H9 (cell line): ENCODE results near the gene ALDH5A1. TPM values are rescaled to one million over a fixed set of nuclear protein-coding genes. Genes with fewer than 3 reads are reported as not detected.

ENCODE experiments used
- DNase-seq: peaks from one replicate; pipeline ENCODE4 v3.0.0-alpha.2; 2017
- H2AFZ ChIP-seq: one replicate; pipeline ENCODE4 v1.6.1; 2013; ENCODE audit warnings: mild to moderate bottlenecking, low read length, control low read depth, moderate library complexity
- H2AK5ac ChIP-seq: 2 replicates; pipeline ENCODE4 v1.6.1; 2013; ENCODE audit warnings: low read length, control low read depth, mixed read lengths; ENCODE audit not compliant: insufficient read length
- H2BK120ac ChIP-seq: one replicate; pipeline ENCODE4 v1.6.1; 2013; ENCODE audit warnings: low read depth, mild to moderate bottlenecking, low read length, control low read depth, inconsistent platforms; ENCODE audit not compliant: poor library complexity, severe bottlenecking
- H2BK12ac ChIP-seq: 2 replicates; pipeline ENCODE4 v1.6.1; 2013; ENCODE audit warnings: low read length, control low read depth, mixed read lengths, low read depth; ENCODE audit not compliant: insufficient read length
- H2BK15ac ChIP-seq: 2 replicates; pipeline ENCODE4 v1.6.1; 2013; ENCODE audit warnings: low read depth, low read length, control low read depth
- H2BK20ac ChIP-seq: one replicate; pipeline ENCODE4 v1.6.1; 2013; ENCODE audit warnings: low read depth, mild to moderate bottlenecking, low read length, control low read depth, inconsistent platforms; ENCODE audit not compliant: poor library complexity, severe bottlenecking
- H2BK5ac ChIP-seq: 2 replicates; pipeline ENCODE4 v1.6.1; 2013; ENCODE audit warnings: low read length, control low read depth, mixed read lengths; ENCODE audit not compliant: insufficient read length
- H3K14ac ChIP-seq: 2 replicates; pipeline ENCODE4 v1.6.1; 2013; ENCODE audit warnings: low read length, control low read depth; ENCODE audit not compliant: insufficient read depth
- H3K18ac ChIP-seq: 2 replicates; pipeline ENCODE4 v1.6.1; 2013; ENCODE audit warnings: low read depth, mild to moderate bottlenecking, mixed read lengths, low read length, control low read depth; ENCODE audit not compliant: insufficient read length
- H3K23ac ChIP-seq: 2 replicates; pipeline ENCODE4 v1.6.1; 2013; ENCODE audit warnings: low read length, control low read depth, mixed read lengths, low read depth; ENCODE audit not compliant: insufficient read length
- H3K23me2 ChIP-seq: 2 replicates; pipeline ENCODE4 v1.6.1; 2013; ENCODE audit warnings: low read depth, mild to moderate bottlenecking, mixed read lengths, low read length, control low read depth; ENCODE audit not compliant: insufficient read length, poor library complexity, severe bottlenecking
- H3K27ac ChIP-seq: 2 replicates; pipeline ENCODE4 v1.5.1; 2013; ENCODE audit warnings: low read length, control low read depth, mixed read lengths, low read depth; ENCODE audit not compliant: insufficient read length
- H3K27me3 ChIP-seq: 2 replicates; pipeline ENCODE4 v1.6.1; 2013; ENCODE audit warnings: low read length, control low read depth, inconsistent platforms; ENCODE audit not compliant: insufficient read depth
- H3K4ac ChIP-seq: 2 replicates; pipeline ENCODE4 v1.6.1; 2013; ENCODE audit warnings: low read depth, mild to moderate bottlenecking, control low read depth, inconsistent platforms, low read length, moderate library complexity
- H3K4me1 ChIP-seq: 2 replicates; pipeline ENCODE4 v1.6.1; 2013; ENCODE audit warnings: low read length, control low read depth, inconsistent platforms; ENCODE audit not compliant: insufficient read depth
- H3K4me2 ChIP-seq: 2 replicates; pipeline ENCODE4 v1.6.1; 2013; ENCODE audit warnings: low read length, control low read depth, mixed read lengths; ENCODE audit not compliant: insufficient read length, insufficient read depth
- H3K56ac ChIP-seq: 2 replicates; pipeline ENCODE4 v1.6.1; 2013; ENCODE audit warnings: low read depth, mild to moderate bottlenecking, mixed read lengths, low read length, control low read depth; ENCODE audit not compliant: insufficient read length
- H3K79me1 ChIP-seq: 2 replicates; pipeline ENCODE4 v1.6.1; 2013; ENCODE audit warnings: low read depth, mild to moderate bottlenecking, moderate library complexity, low read length, control low read depth, inconsistent platforms; ENCODE audit not compliant: insufficient read depth, poor library complexity, severe bottlenecking
- H3K79me2 ChIP-seq: 2 replicates; pipeline ENCODE4 v1.6.1; 2013; ENCODE audit warnings: low read length, control low read depth, inconsistent platforms; ENCODE audit not compliant: insufficient read depth
- H3K9ac ChIP-seq: 2 replicates; pipeline ENCODE4 v1.6.1; 2013; ENCODE audit warnings: low read length, control low read depth, mixed read lengths; ENCODE audit not compliant: insufficient read length; ENCODE audit errors: extremely low read depth
- H3K9me3 ChIP-seq: one replicate; pipeline ENCODE4 v1.6.1; 2013; ENCODE audit warnings: low read depth, low read length, inconsistent platforms; ENCODE audit not compliant: control insufficient read depth
- H3T11ph ChIP-seq: one replicate; pipeline ENCODE4 v1.6.1; 2013; ENCODE audit warnings: mild to moderate bottlenecking, low read length, control low read depth, inconsistent platforms
- H4K20me1 ChIP-seq: one replicate; pipeline ENCODE4 v1.6.1; 2013; ENCODE audit not compliant: control insufficient read depth, insufficient read length, insufficient read depth
- H4K5ac ChIP-seq: 2 replicates; pipeline ENCODE4 v1.6.1; 2013; ENCODE audit warnings: low read depth, mild to moderate bottlenecking, mixed read lengths, low read length, control low read depth; ENCODE audit not compliant: insufficient read length
- H4K8ac ChIP-seq: replicated peaks from 2 replicates; pipeline ENCODE4 v1.6.1; 2013; ENCODE audit warnings: low read length, control low read depth, mixed read lengths, low read depth; ENCODE audit not compliant: insufficient read length
- H4K91ac ChIP-seq: 2 replicates; pipeline ENCODE4 v1.6.1; 2013; ENCODE audit warnings: low read depth, mild to moderate bottlenecking, moderate library complexity, mixed read lengths, low read length, control low read depth; ENCODE audit not compliant: insufficient read length
- H3K27ac Mint-ChIP-seq, 3 experiments: 2 replicates in 2 of 3; 3 replicates in 1 of 3; pipeline ENCODE4 v1.8.0; 2020 to 2021; ENCODE audit warnings: mixed read lengths in 3 of 3, mild to moderate bottlenecking in 1 of 3, moderate library complexity in 1 of 3
- H3K27me3 Mint-ChIP-seq: 2 replicates; pipeline ENCODE4 v1.8.0; 2021; ENCODE audit warnings: low read depth, mild to moderate bottlenecking, moderate library complexity, mixed read lengths
- H3K36me3 Mint-ChIP-seq, 3 experiments: 2 replicates in 2 of 3; 3 replicates in 1 of 3; pipeline ENCODE4 v1.8.0; 2020 to 2021; ENCODE audit warnings: low read depth in 3 of 3, mixed read lengths in 3 of 3; ENCODE audit not compliant: insufficient read depth in 1 of 3
- H3K4me1 Mint-ChIP-seq, 2 experiments: 2 replicates each; pipeline ENCODE4 v1.8.0; 2020; ENCODE audit warnings: mixed read lengths in 2 of 2
- H3K4me3 Mint-ChIP-seq, 2 experiments: 2 replicates in 1 of 2; 3 replicates in 1 of 2; pipeline ENCODE4 v1.8.0; 2020 to 2021; ENCODE audit warnings: mild to moderate bottlenecking in 2 of 2, mixed read lengths in 2 of 2, moderate library complexity in 1 of 2
- H3K9me3 Mint-ChIP-seq, 2 experiments: 2 replicates in 1 of 2; 3 replicates in 1 of 2; pipeline ENCODE4 v1.8.0; 2020; ENCODE audit warnings: mild to moderate bottlenecking in 2 of 2, mixed read lengths in 2 of 2, moderate library complexity in 1 of 2
- CTCF ChIP-seq: fragments of 200-600 bp; sonication (generic); conservative IDR thresholded peaks from 3 replicates; pipeline ENCODE4 v1.8.0; 2021; ENCODE audit warnings: antibody characterized with exemption, mild to moderate bottlenecking
- WGBS: extraction: QIAGEN DNeasy Blood & Tissue Kit; methylation state at CpG from one replicate; pipeline ENCODE4 v1.1.7; 2013; ENCODE audit warnings: missing lambda C conversion rate, low lambda C conversion rate, mixed read lengths; ENCODE audit not compliant: insufficient read length; ENCODE audit errors: extremely low coverage; 5-methylcytosine and 5-hydroxymethylcytosine counted together
- total RNA-seq: library from RNA; stranded (reverse); gene quantifications from 2 replicates; pipeline ENCODE4 v1.2.1, GENCODE V29; 2021

Gene ALDH5A1
- total RNA-seq, 1 experiment from 2014 or later: 5.4 TPM

GRCh38 chr6:24446670-24447069, 48.1 kb upstream of the ALDH5A1 start:
- no peak overlapping the region for H4K91ac ChIP-seq
- no peak overlapping the region for H3K56ac ChIP-seq
- no peak overlapping the region for H2BK120ac ChIP-seq
- no peak overlapping the region for H2BK20ac ChIP-seq
- H2BK15ac ChIP-seq: no peak overlapping the region
- no peak overlapping the region for H3K4me2 ChIP-seq
- no peak overlapping the region for H3K4ac ChIP-seq
- TF ChIP-seq CTCF: no peak
- H3K36me3 Mint-ChIP-seq: no peaks in the 10 kb centered on the region
- no peak overlapping the region for H3T11ph ChIP-seq
- no peak overlapping the region for H3K14ac ChIP-seq
- H3K4me3 Mint-ChIP-seq: no peak overlapping the region
- H2AK5ac ChIP-seq: no peak overlapping the region
- H4K8ac ChIP-seq: no peak overlapping the region
- H3K4me1 ChIP-seq: 0 out of 2 replicates have a peak, but pooled peaks cover 7% of the 10 kb centered on the region
- H3K27me3 Mint-ChIP-seq: no peaks in the 10 kb centered on the region
- peaks cover 5 to 6% of the 10 kb centered on the region in 2 experiments for H3K4me1 Mint-ChIP-seq
- no peaks in the 10 kb centered on the region for H3K9me3 Mint-ChIP-seq
- DNase-seq: no peak
- H3K79me2 ChIP-seq: no peaks in the 10 kb centered on the region
- no CpG with 5 or more reads among the region's 7 CpGs for WGBS
- H3K27me3 ChIP-seq: no peaks in the 10 kb centered on the region
- H3K9me3 ChIP-seq: no peaks in the 10 kb centered on the region
- no peak overlapping the region for H3K27ac ChIP-seq
- H2BK5ac ChIP-seq: no peak overlapping the region
- no peaks in the 10 kb centered on the region for H4K20me1 ChIP-seq
- no peaks in the 10 kb centered on the region for H3K23me2 ChIP-seq
- no peak overlapping the region for H3K23ac ChIP-seq
- H3K27ac Mint-ChIP-seq: peak overlapping the region in 1 of 3 experiments; percentile 53; a peak in 1 of 7 replicates
- H3K9ac ChIP-seq: no peak overlapping the region
- no peaks in the 10 kb centered on the region for H3K79me1 ChIP-seq
- H3K18ac ChIP-seq: no peak overlapping the region
- no peak overlapping the region for H4K5ac ChIP-seq
- no peak overlapping the region for H2BK12ac ChIP-seq
- no peak overlapping the region for H2AFZ ChIP-seq
